Measurements from ENCODE around the gene ADIPOQ. TPM values are rescaled to one million over a fixed set of nuclear protein-coding genes. Genes with fewer than 3 reads are reported as not detected.
"Not testable (repeated sequence)": the region's sequence is repeated elsewhere in the genome, so short reads cannot be mapped to it uniquely, and the experiment has no call there.

Gene ADIPOQ
- total RNA-seq, 1 experiment from 2014 or later: not detected

- H3K27me3 Mint-ChIP-seq (ENCODE audit: insufficient read depth, unreplicated experiment): peaks cover 12% of the 10 kb centered on the region
- POLR2A ChIA-PET: no interaction called here
- intact Hi-C loops (cut with micrococcal nuclease): no loop called here
- TF ChIP-seq, protein P1, sequence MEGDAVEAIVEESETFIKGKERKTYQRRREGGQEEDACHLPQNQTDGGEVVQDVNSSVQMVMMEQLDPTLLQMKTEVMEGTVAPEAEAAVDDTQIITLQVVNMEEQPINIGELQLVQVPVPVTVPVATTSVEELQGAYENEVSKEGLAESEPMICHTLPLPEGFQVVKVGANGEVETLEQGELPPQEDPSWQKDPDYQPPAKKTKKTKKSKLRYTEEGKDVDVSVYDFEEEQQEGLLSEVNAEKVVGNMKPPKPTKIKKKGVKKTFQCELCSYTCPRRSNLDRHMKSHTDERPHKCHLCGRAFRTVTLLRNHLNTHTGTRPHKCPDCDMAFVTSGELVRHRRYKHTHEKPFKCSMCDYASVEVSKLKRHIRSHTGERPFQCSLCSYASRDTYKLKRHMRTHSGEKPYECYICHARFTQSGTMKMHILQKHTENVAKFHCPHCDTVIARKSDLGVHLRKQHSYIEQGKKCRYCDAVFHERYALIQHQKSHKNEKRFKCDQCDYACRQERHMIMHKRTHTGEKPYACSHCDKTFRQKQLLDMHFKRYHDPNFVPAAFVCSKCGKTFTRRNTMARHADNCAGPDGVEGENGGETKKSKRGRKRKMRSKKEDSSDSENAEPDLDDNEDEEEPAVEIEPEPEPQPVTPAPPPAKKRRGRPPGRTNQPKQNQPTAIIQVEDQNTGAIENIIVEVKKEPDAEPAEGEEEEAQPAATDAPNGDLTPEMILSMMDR (IDR thresholded peaks at IDR 0.05; ENCODE audit: unreplicated experiment): no peak
- H3K4me1 Mint-ChIP-seq (ENCODE audit: insufficient read depth, unreplicated experiment): no peaks in the 10 kb centered on the region
- no peaks in the 10 kb centered on the region for H3K36me3 Mint-ChIP-seq (ENCODE audit: insufficient read depth, unreplicated experiment)
- no peak overlapping the region for H3K27ac Mint-ChIP-seq (ENCODE audit: low read depth, unreplicated experiment)
- H3K4me3 Mint-ChIP-seq (ENCODE audit: unreplicated experiment): no peak overlapping the region
- BruUV-seq (replicated peaks): no TSS peak
- peaks cover 8% of the 10 kb centered on the region for H3K9me3 Mint-ChIP-seq (ENCODE audit: unreplicated experiment)
- DNase-seq (ENCODE audit: unreplicated experiment): no peak
- CTCF ChIA-PET: no interaction called here
Observed at GRCh38 chr3:186888569-186888968, 46.1 kb downstream of the ADIPOQ start.

- H3K4me3 Mint-ChIP-seq (ENCODE audit: unreplicated experiment); H3K36me3 Mint-ChIP-seq (ENCODE audit: insufficient read depth, unreplicated experiment); H3K9me3 Mint-ChIP-seq (ENCODE audit: unreplicated experiment); CTCF ChIA-PET; H3K4me1 Mint-ChIP-seq (ENCODE audit: insufficient read depth, unreplicated experiment); DNase-seq (ENCODE audit: unreplicated experiment); H3K27ac Mint-ChIP-seq (ENCODE audit: low read depth, unreplicated experiment); BruUV-seq (replicated peaks); intact Hi-C loops (cut with micrococcal nuclease); POLR2A ChIA-PET: not testable (repeated sequence)
- H3K27me3 Mint-ChIP-seq (ENCODE audit: insufficient read depth, unreplicated experiment): peaks cover 12% of the 10 kb centered on the region
Observed at GRCh38 chr3:186889698-186890097, 47.2 kb downstream of the ADIPOQ start.

DNA sequence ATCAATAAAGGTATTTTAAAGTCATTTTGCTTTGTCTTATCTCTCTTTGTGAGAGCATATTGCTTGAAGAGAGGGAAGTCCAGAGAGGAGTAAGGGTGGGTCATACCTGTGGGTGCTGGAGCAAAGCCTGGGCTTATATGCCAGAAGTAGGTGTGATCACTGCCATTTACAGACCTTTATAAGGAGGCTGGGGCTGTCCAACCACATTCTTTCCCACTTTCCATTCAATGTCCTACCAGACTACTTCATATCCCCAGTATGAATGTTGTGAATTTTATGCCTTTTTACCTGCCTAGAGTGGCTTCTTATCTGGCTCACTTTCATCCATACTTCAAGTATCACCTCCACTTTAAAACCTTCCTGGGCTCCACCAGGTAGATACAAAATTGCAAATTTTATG lies 48.4 kb downstream of the ADIPOQ start:
- Mint-ChIP-seq H3K27me3 (ENCODE audit: insufficient read depth, unreplicated experiment) (peaks cover 12% of the 10 kb centered on the region), H3K9me3 (ENCODE audit: unreplicated experiment) (peaks cover 8% of the 10 kb centered on the region), H3K36me3 (ENCODE audit: insufficient read depth, unreplicated experiment) (no peaks in the 10 kb centered on the region), H3K27ac (ENCODE audit: low read depth, unreplicated experiment) (no peak overlapping the region), H3K4me3 (ENCODE audit: unreplicated experiment) (no peak overlapping the region), H3K4me1 (ENCODE audit: insufficient read depth, unreplicated experiment) (no peaks in the 10 kb centered on the region)
- ChIA-PET POLR2A (no interaction called here), CTCF (interaction anchor here (0.7 kb wide), 1 partner anchor 526 kb away, joined by 3 read pairs; no protein-coding TSS in a partner anchor)
- BruUV-seq (replicated peaks): no TSS peak
- TF ChIP-seq, protein P1 (IDR thresholded peaks at IDR 0.05; ENCODE audit: unreplicated experiment): no peak
- intact Hi-C loops (cut with micrococcal nuclease): no loop called here
- DNase-seq (ENCODE audit: unreplicated experiment): no peak

DNA sequence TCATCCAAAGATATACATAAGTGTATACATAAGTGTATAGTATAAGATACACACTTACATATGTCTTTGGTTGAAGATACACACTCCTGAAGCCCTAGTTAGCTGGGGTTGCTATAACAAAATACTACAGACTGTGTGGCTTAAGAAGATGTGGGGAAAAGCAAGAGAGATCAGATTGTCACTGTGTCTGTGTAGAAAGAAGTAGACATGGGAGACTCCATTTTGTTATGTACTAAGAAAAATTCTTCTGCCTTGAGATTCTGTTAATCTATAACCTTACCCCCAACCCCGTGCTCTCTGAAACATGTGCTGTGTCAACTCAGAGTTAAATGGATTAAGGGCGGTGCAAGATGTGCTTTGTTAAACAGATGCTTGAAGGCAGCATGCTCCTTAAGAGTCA lies 50.6 kb downstream of the ADIPOQ start:
- BruUV-seq (replicated peaks); intact Hi-C loops (cut with micrococcal nuclease); H3K4me3 Mint-ChIP-seq (ENCODE audit: unreplicated experiment); H3K9me3 Mint-ChIP-seq (ENCODE audit: unreplicated experiment); H3K36me3 Mint-ChIP-seq (ENCODE audit: insufficient read depth, unreplicated experiment); H3K27ac Mint-ChIP-seq (ENCODE audit: low read depth, unreplicated experiment); POLR2A ChIA-PET; H3K4me1 Mint-ChIP-seq (ENCODE audit: insufficient read depth, unreplicated experiment); DNase-seq (ENCODE audit: unreplicated experiment); CTCF ChIA-PET: not testable (repeated sequence)
- H3K27me3 Mint-ChIP-seq (ENCODE audit: insufficient read depth, unreplicated experiment): peaks cover 12% of the 10 kb centered on the region

DNA sequence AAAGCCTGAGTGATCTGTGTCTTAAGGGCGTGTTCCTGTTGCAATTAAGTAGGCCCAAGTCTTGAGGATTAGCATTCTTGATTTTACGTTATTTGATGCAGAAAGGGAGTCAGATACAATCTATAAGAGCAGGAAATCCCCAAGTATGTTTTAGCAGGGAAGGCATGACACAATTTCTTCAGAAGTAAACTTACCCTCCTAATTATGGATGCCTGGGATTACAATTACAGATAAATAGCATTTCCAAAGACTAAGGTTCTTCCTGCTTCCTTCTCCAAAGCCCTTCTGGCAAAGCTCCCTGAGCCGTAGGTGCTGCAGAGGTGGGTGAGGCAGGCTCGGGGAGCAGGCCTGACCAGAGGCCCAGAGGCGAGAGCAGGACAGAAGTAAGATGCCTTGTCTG lies 52.9 kb downstream of the ADIPOQ start:
- no peak for DNase-seq (ENCODE audit: unreplicated experiment)
- no TSS peak for BruUV-seq (replicated peaks)
- Mint-ChIP-seq H3K27me3 (ENCODE audit: insufficient read depth, unreplicated experiment) (no peaks in the 10 kb centered on the region), H3K9me3 (ENCODE audit: unreplicated experiment) (no peaks in the 10 kb centered on the region), H3K4me3 (ENCODE audit: unreplicated experiment) (no peak overlapping the region), H3K4me1 (ENCODE audit: insufficient read depth, unreplicated experiment) (peaks cover under 1% of the 10 kb centered on the region), H3K27ac (ENCODE audit: low read depth, unreplicated experiment) (no peak overlapping the region), H3K36me3 (ENCODE audit: insufficient read depth, unreplicated experiment) (no peaks in the 10 kb centered on the region)
- TF ChIP-seq, protein P1 (IDR thresholded peaks at IDR 0.05; ENCODE audit: unreplicated experiment): no peak
- CTCF ChIA-PET: no interaction called here
- intact Hi-C loops (cut with micrococcal nuclease): no loop called here
- POLR2A ChIA-PET: interaction anchor here (0.7 kb wide), 1 partner anchor 146 kb away, joined by 3 read pairs; no protein-coding TSS in a partner anchor

All from MCF 10A (cell line).